GM10266 (cell line): Measurements from ENCODE around the gene MBL2.
A peak's percentile ranks its signal among the peaks of the same experiment; 100 is the strongest.

Experiments used
- DNase-seq: peaks from one replicate; pipeline ENCODE4 v3.0.0; 2012; ENCODE audit errors: extremely low spot score
- TF ChIP-seq, protein P1 (sequence below): IDR thresholded peaks from 2 replicates; pipeline ENCODE4 v1.5.1; 2012; ENCODE audit warnings: mild to moderate bottlenecking, low read depth; ENCODE audit not compliant: control insufficient read depth, insufficient read depth; ENCODE audit errors: missing control alignments

Gene MBL2

DNA sequence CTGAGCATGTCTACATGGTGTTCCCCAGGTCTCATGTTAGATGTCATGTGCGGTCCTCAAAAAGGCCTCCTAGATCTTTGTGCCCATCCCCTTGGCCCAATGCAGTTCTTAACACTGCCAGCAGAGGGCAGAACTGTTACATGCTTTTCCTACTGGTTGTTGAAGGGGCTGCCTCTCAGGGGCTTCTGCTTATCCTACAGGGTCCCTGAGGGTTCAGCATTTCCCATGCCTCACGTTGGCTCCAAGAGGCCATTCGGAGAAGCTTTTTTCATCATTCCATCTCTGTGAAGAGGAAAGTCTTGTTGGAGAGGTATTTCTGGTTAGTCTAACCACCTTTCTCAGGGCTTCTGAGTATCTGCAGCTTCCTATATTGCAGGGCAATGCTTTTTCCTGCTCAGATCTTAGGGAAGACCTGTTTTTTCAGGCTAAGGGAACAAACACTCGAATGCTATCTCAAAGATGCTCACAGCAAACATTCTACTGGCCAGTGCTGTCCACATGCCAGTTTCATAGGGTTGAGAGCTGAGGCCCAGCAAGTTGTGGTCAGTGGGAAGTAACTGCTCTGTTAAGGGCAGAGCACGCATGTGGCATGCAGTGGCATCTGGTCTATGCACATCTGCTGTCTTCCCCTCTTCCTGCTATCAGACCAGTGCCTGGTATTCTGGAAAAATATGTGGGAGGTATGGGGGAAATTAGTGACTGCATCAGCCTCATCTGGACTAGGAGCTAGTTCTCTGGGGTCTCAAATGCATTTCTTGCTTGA lies 31.5 kb downstream of the MBL2 start:
- TF ChIP-seq, protein P1, sequence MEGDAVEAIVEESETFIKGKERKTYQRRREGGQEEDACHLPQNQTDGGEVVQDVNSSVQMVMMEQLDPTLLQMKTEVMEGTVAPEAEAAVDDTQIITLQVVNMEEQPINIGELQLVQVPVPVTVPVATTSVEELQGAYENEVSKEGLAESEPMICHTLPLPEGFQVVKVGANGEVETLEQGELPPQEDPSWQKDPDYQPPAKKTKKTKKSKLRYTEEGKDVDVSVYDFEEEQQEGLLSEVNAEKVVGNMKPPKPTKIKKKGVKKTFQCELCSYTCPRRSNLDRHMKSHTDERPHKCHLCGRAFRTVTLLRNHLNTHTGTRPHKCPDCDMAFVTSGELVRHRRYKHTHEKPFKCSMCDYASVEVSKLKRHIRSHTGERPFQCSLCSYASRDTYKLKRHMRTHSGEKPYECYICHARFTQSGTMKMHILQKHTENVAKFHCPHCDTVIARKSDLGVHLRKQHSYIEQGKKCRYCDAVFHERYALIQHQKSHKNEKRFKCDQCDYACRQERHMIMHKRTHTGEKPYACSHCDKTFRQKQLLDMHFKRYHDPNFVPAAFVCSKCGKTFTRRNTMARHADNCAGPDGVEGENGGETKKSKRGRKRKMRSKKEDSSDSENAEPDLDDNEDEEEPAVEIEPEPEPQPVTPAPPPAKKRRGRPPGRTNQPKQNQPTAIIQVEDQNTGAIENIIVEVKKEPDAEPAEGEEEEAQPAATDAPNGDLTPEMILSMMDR: peak; percentile 91
- DNase-seq: peak; percentile 49

DNA sequence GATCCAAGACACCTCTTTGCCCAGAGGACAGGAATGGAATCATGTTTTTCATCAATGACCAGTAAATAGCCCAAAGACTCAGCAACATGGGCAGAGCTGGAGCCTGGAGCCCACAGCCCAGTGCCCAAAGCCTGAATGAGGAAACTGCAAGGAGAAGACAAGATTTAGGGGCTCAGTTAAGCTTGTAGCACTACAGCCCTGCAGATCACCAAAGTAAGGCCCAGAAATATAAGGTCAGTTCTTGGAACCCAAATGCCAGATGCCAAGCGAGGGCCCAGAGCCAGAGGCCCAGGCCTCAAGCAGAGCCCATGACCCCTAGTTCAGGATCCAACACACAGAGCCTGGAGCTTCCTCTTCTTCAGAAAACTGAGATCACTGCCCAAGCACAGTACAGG lies 32.4 kb downstream of the MBL2 start:
- TF ChIP-seq, protein P1: no peak
- DNase-seq: no peak

DNA sequence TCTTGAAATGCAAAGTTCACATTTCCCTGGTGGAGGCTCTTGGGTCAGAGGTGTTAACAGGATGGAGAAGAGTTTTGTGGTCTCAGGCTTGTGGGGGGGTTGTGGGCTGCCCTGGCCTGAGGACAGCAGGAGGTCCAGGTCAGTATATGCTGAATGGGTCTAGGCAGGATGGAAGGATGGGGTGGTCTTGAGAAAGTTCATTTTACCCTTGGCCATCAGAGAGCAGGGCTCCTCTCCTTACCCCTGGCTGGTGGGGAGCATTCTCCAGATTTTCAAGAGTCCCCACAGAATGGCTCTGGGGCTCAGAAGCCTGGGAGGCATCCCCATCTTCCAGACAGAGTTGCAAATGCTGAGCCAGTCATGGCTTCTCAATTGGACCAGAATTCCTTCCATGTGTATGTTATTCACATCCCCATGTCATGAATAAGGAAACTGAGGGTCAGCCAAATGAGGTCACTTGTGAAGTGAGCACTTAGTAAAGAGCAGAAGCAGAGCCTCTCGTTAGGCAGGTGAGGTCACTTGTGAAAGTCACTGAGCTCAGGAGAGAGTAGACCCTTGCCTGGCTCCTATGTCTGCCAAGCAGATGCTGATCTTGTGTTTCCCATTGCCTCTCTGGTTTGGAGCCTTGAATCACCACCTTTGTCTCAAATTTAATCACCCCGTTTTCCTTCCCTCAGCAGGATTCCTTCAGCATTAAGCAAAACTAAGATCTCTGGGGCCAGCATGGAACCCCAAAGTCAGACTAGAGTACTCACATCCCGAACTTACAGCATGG lies 33.0 kb downstream of the MBL2 start:
- TF ChIP-seq, protein P1: no peak
- no peak for DNase-seq

DNA sequence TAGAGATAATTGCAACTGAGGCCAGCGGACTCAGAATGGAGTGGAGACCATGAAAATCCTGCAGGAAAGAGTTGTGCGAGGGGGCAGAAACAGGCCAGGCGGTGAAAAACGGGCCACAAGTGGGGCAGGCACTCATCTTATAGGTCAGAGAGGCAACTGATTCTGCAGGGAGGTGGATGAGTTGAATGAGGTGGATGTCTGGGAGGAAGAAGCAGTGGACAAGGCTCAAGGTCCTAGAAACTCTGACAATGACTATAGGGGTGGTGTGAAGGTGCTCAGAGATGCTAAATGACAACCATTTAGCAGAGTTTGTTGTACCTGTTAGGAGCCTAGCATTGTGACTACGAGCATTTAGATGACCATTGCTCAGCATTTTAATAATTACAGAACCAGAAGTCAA lies 33.6 kb downstream of the MBL2 start:
- TF ChIP-seq, protein P1: no peak
- no peak for DNase-seq

DNA sequence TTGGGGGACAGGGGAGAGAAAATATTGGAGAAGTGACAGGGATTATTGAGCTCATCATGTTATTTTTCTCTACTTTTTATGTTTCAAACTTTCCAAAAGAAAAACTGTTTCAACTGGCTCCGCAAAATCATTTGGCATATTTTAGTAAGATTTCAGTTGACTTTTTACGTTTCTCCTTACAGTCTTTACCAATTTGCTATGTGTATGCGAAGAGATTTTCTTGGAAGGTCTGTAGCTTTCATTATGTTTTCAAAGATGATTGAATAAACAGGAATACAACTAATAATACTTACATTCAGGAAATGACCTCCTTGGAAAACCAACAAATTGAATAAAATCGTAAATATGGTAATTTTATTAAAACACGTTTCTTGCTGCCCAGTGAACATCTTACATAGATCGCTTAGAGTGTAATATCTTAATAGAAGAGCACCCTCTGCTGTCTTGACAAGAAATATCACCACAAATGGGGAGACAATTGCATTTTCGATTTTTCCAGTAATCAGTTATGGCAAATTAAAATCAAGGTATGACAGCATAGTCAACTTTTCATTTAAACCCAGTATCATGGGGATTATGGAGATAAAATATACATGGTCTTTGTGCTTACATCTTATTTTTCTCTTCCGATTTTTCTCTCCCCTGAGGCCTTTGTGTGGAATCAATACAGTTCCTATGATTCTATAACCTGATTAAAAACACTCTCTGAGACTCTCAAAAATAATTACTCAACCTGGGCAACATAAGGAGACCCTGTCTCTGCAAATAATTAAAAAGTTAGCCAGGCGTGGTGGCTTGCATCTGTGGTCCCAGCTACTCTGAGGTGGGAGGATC lies 43.1 kb downstream of the MBL2 start:
- TF ChIP-seq, protein P1: peak; percentile 65
- DNase-seq: peak; percentile 22

DNA sequence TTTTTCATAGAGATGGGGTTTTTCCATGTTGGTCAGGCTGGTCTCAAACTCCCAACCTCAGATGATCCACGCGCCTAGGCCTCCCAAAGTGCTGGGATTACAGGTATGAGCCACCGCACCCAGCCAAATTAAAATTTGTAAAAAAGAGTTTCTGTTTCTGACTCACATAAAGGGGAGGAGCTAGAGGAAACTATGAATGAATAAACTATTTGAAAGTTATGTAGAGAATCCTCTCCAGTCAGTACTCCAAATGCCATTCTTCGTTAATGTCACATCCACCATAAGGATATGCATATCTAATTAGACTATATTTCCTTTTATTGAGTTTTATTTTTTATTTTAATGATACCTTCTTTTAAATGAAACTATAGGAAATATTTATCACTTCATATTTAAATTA lies 52.6 kb downstream of the MBL2 start:
- TF ChIP-seq, protein P1: no peak
- DNase-seq: no peak
